NT2/D1 (cell line): ENCODE results near the gene CARD19.
A peak's percentile ranks its signal among the peaks of the same experiment; 100 is the strongest.

Experiments used
- DNase-seq: peaks from one replicate; pipeline ENCODE4 v3.0.0-alpha.2; 2011; ENCODE audit warnings: low read depth, low spot score
- H3K27me3 ChIP-seq: 2 replicates; pipeline ENCODE4 v1.6.0; 2011; ENCODE audit warnings: mild to moderate bottlenecking; ENCODE audit not compliant: insufficient read length, insufficient read depth
- H3K36me3 ChIP-seq: 2 replicates; pipeline ENCODE4 v1.6.1; 2011; ENCODE audit warnings: mild to moderate bottlenecking, low read length, mixed read lengths; ENCODE audit not compliant: insufficient read depth, insufficient read length
- H3K4me1 ChIP-seq: 2 replicates; pipeline ENCODE4 v1.5.1; 2011; ENCODE audit not compliant: insufficient read depth, insufficient read length
- H3K4me3 ChIP-seq: 2 replicates; pipeline ENCODE4 v1.5.1; 2011; ENCODE audit warnings: low read depth; ENCODE audit not compliant: insufficient read length
- H3K9ac ChIP-seq: 2 replicates; pipeline ENCODE4 v1.6.0; 2011; ENCODE audit warnings: low read depth; ENCODE audit not compliant: insufficient read length
- H3K9me3 ChIP-seq: 2 replicates; pipeline ENCODE4 v1.5.1; 2011; ENCODE audit warnings: mild to moderate bottlenecking, low read length; ENCODE audit not compliant: insufficient read depth
- SUZ12 ChIP-seq: IDR thresholded peaks from 2 replicates; pipeline ENCODE4 v1.6.1; 2011; ENCODE audit not compliant: insufficient read length, insufficient read depth; ENCODE audit errors: extremely low read depth
- YY1 ChIP-seq: IDR thresholded peaks from 2 replicates; pipeline ENCODE4 v1.6.1; 2011; ENCODE audit not compliant: insufficient read length, insufficient read depth
- ZNF274 ChIP-seq: IDR thresholded peaks from 2 replicates; pipeline ENCODE4 v1.6.1; 2011; ENCODE audit warnings: mild to moderate bottlenecking, low read depth, low read length

CARD19 gene

DNA sequence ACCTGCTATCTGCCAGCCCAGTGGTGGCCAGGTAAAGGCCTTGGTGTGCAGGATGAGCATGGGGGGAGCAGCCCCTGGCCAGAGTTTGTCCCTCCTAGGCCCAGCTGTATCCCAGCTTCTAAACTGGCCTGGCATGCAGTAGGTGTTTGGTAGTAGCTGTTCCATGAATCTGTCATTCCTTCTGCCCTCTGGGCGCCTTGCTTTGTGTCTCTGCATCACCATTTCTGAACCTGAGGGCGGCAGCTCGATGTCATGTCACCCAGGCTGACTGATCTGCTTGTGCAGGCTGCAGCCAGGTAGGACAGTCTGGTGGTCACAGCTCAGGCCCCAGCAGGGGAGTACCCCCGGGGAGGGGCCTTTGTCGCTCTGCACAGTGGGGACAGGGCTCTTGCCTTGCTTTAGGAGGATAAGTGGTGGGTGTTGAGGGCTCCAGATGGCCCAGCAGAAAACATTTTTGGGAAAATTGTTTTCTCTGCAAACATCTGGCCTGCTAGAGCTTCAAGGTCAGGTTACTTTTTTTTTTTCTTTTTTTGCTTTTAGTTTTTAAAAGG is 42.2 kb upstream of the CARD19 start:
- H3K4me3 ChIP-seq = no peak overlapping the region
- TF ChIP-seq ZNF274 (no peak), SUZ12 (no peak), YY1 (no peak)
- H3K36me3 ChIP-seq = no peaks in the 10 kb centered on the region
- no peak for DNase-seq
- no peaks in the 10 kb centered on the region for H3K27me3 ChIP-seq
- no peak overlapping the region for H3K9ac ChIP-seq
- H3K9me3 ChIP-seq = no peaks in the 10 kb centered on the region
- peaks cover 33% of the 10 kb centered on the region for H3K4me1 ChIP-seq

DNA sequence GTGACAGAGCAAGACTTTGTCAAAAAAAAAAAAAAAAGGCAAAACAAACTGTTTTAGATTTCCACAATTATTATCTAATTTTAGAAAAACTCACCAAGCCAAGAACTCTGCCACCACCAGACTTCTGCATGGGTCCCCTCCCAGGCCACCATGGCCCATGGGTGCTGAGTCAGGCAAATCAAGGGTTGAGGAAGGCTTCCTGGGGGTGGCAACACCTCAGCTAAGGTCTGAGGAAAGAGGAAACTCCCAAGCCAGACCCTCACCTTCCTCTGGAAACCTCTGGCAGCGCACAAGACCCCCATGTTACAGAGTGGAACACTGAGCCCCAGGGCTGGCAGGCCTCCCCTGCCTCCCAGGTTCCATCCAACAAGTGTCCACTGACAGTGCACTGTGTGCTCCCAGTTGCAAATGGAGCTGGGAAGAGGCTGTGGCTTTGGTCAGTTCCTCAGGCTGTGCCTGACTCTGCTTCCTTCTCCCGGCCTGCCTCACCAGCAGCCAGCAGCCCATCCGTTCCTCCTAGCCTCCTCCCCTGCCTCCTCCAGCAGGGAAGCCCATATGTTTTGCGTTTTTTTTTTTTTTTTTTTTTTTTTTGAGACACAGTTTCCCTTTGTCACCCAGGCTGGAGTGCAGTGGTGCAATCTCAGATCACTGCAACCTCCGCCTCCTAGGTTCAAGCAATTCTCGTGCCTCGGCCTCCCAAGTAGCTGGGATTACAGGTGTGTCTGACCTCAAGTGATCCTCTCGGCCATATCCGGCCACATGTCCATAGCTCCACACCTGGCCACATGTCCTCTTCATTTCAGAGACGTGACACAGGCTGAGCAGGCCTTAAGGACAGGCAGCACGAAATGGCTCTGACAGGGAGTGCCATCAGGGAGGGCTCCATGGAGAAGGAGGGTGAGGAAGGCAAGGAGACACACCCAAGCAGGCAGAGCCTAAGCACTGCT is 41.0 kb upstream of the CARD19 start:
- Histone ChIP-seq H3K4me3 (no peak overlapping the region), H3K9me3 (no peaks in the 10 kb centered on the region), H3K27me3 (no peaks in the 10 kb centered on the region), H3K4me1 (peaks cover 35% of the 10 kb centered on the region), H3K36me3 (no peaks in the 10 kb centered on the region), H3K9ac (peak overlapping the region; percentile 9)
- TF ChIP-seq SUZ12 (no peak), ZNF274 (no peak), YY1 (no peak)
- no peak for DNase-seq

DNA sequence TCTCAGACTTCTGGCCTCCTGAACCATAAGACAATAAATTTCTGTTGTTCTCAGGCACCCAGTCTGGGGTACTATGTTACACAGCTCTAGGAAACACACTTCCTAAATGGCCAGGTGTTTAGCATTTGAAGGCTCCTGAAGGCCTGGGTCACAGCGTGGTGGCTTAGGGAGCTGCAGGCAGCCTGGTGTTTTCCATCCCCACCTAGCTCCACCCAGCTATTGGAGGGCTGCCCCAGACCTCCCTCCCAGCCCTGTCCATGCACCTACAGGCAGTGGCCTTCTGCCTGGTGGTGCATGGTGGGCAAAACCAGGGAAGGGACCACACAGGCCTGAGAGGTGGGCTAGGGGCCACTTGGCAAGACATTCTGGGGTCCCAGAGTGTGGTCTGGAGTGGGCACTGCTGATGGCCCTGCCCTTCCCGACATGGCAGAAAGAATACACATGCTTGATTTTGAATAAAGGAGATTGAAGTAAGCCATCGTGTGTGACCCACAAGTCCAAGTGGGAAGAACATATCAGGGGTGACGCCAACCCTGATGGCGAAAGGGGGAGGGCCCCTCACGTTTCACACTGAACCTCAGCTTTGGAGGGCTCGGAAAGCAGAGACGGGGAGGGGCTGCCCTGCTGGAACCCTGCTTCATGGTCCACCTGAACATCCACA is 38.8 kb upstream of the CARD19 start:
- H3K4me1 ChIP-seq = peaks cover 49% of the 10 kb centered on the region
- no peak overlapping the region for H3K4me3 ChIP-seq
- H3K27me3 ChIP-seq = no peaks in the 10 kb centered on the region
- H3K9me3 ChIP-seq = no peaks in the 10 kb centered on the region
- peak overlapping the region; percentile 17 for H3K9ac ChIP-seq
- DNase-seq = no peak
- no peaks in the 10 kb centered on the region for H3K36me3 ChIP-seq
- TF ChIP-seq ZNF274 = no peak

DNA sequence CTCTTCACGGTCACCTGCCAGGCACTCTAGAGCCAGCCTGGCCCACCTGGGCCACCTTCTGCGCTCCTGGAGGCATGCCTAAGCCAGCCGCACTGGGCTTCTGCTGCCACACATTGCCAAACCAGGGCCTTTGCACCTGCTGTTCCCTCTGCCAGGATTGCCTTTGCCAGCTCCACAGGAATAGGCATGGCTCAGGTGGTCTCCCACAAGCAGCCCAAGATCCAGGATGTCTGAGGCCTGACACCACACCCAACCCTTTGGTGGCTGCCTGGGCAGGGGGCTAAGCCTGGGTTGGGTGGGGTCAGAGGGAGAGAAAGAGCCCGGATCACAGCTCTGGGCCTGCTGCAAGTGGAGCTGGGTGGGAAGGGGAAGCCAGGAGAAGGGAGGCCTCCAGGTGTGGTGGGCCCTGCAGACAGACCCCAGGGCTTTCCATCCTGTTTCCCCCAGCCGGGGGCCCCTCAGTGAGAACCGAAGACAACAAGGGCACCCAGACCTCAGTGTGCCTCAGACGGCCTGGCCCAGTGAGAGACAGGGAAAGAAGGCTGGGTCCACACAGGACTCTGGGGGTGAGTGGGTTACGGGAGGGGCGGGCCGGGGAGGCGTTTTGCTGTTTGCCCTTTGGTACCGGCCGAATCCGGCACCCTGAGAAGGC is 38.2 kb upstream of the CARD19 start:
- H3K9me3 ChIP-seq = no peaks in the 10 kb centered on the region
- no peak overlapping the region for H3K4me3 ChIP-seq
- TF ChIP-seq ZNF274 (no peak), SUZ12 (no peak), YY1 (no peak)
- peaks cover 55% of the 10 kb centered on the region for H3K4me1 ChIP-seq
- DNase-seq = no peak
- H3K27me3 ChIP-seq = no peaks in the 10 kb centered on the region
- no peaks in the 10 kb centered on the region for H3K36me3 ChIP-seq
- H3K9ac ChIP-seq = peak overlapping the region; percentile 52

DNA sequence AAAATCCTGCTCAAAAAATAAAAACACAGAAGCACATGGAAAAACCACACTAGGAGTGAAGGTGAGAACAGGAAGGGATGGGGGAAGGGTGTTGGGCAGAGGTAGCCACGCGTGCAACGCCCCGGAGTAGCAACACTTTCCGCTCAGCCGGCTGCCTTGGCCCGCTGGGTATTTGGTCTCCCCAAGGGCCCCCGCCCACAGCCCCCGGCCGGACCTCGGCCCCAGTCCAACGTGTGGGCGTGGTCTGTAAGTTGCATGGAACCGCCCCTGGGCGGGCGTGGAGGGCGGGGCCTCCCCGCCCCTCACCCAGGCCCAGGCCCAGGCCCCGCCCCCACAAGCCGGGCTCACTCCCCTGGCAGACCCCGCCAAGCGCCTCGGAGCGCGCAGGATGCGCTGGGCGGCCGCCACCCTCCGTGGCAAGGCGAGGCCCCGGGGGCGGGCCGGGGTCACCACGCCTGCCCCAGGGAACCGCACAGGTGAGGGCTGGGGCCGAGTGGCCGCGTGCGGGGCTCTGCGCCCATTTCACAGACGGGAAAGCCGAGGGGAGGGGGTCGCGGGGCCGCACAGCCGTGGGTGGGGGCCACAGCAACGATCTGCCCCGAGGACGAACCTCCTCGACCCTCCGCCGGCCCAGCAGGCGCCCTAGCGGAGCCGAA is 37.5 kb upstream of the CARD19 start, which contains the start of gene SUSD3:
TSS of gene SUSD3 (plus strand) at position 347 of the 656 bp plus-strand sequence. CDS start at position 389, 42 bp downstream.
- no peaks in the 10 kb centered on the region for H3K27me3 ChIP-seq
- H3K9me3 ChIP-seq = no peaks in the 10 kb centered on the region
- H3K36me3 ChIP-seq = no peaks in the 10 kb centered on the region
- H3K9ac ChIP-seq = peak within 1 kb of the TSS; percentile 52
- peaks cover 49% of the 10 kb centered on the region for H3K4me1 ChIP-seq
- DNase-seq = peak; percentile 60
- H3K4me3 ChIP-seq = peak within 1 kb of the TSS; percentile 38
- TF ChIP-seq YY1 = no peak
- no peak for TF ChIP-seq SUZ12
- TF ChIP-seq ZNF274 = no peak

DNA sequence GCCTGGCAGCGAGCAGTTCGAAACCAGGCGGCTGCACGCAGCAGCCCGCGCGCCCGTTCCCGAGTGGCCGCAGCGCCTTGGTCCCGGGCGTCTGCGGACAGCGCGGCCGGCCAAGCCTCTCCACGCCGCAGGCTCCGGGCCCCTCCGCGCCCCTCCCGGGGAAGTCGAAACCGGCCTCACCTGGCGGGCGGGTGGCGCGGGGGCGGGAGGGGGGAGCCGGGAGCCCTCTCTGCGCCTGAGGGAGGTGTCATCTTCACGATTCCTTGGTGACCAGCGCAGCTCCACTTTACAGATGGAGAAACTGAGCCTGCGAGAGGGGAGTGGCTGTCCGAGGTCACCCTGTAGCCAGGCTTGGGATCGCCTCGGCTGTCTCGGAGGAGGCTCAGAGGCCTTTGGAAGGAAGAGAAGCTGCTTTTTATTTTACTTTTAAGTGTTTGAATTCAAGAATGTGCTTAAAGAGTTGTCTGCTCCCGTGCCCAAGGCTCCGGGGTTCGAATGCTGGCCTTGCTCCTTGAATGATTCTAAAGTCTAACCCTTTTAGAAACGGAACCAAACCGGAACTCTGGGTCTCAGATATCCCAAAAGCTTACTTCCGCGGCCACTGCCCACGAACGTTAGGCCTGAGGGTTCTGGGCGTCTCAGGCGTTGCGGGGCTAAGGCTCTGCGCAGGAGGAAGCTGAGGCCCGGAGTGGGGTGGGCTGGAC is 36.9 kb upstream of the CARD19 start:
- DNase-seq = no peak
- peak overlapping the region; percentile 2 for H3K9ac ChIP-seq
- TF ChIP-seq SUZ12 = no peak
- TF ChIP-seq YY1 = no peak
- no peak for TF ChIP-seq ZNF274

More for the DNA sequence above, 36.9 kb upstream of the CARD19 start:
- Histone ChIP-seq H3K4me3 (peak overlapping the region; percentile 38), H3K9me3 (no peaks in the 10 kb centered on the region), H3K27me3 (no peaks in the 10 kb centered on the region), H3K4me1 (peaks cover 45% of the 10 kb centered on the region), H3K36me3 (no peaks in the 10 kb centered on the region)
